Measurements from ENCODE around the gene PINK1. TPM values are rescaled to one million over a fixed set of nuclear protein-coding genes. Genes with fewer than 3 reads are reported as not detected.

The PINK1 gene
- total RNA-seq, 1 experiment from 2014 or later = 129 TPM

DNA sequence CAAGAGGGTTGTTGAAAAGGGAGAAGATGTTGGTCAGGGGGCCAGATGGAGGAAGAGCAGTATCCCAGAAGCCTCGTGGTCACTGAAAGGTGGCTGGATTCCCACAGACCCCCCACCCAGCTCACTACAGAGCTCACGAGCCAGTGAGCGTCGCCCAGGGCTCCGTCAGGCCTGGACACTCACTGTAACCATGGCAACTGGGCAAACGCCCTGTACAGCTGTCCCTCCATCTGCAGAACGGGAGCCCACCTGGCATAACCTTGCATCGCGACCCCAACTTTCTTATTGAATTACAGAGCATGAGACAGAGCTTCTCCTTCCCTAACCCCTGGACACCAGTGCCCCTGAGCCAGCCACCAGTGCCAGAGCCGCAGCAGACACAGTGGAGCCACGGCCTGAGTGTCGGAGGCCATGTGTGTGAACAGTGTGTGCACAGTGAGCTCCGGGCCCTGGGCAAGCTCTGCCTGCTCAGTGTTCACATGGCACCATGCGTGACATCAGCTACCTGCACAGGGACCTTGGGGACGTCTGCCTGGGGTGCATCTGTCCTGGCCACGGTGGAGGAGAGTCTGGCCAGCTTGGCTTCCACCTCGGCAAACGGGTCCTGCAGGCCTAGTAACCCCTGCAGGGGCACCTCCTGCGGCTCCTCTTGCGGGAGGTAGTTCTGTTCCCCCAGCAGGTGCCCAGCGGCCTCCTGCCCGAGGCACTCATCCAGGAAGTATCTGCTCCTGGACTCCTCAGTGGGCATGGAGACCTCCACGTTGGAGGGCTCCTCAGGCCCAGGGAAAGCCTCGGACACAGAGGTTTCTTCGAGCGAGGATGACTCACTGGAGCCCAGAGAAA, 53.8 kb downstream of the PINK1 start:
- no peak for ATAC-seq
- no peak for DNase-seq
- Histone ChIP-seq H3K36me3 (ENCODE audit: low read depth, low read length) (no peaks in the 10 kb centered on the region), H3K4me3 (ENCODE audit: low read length) (no peak overlapping the region), H3K9me3 (ENCODE audit: low read length) (no peaks in the 10 kb centered on the region), H3K27me3 (ENCODE audit: low read length) (no peaks in the 10 kb centered on the region), H3K79me2 (ENCODE audit: low read length) (no peaks in the 10 kb centered on the region), H3F3A (ENCODE audit: low read length, unreplicated experiment) (no peaks in the 10 kb centered on the region), H3K9me2 (replicated peaks; ENCODE audit: low read length) (no peaks in the 10 kb centered on the region), H3K9ac (ENCODE audit: low read length) (no peak overlapping the region), H3K4me1 (ENCODE audit: insufficient read depth, low read length) (no peaks in the 10 kb centered on the region), H3K27ac (ENCODE audit: low read length) (no peak overlapping the region), H4K20me1 (ENCODE audit: low read length) (no peaks in the 10 kb centered on the region), H2AFZ (ENCODE audit: low read length) (no peak overlapping the region), H3K4me2 (ENCODE audit: low read length) (no peak overlapping the region)
- intact Hi-C loops (cut with micrococcal nuclease) = no loop called here
- ChIA-PET CTCF (no interaction called here), POLR2A (ENCODE audit: unreplicated experiment) (no interaction called here)
- no TSS peak for BruUV-seq (replicated peaks)
- TF ChIP-seq EZH2 (IDR thresholded peaks at IDR 0.05; ENCODE audit: low read length, unreplicated experiment) = no peak
- TF ChIP-seq, protein P1, sequence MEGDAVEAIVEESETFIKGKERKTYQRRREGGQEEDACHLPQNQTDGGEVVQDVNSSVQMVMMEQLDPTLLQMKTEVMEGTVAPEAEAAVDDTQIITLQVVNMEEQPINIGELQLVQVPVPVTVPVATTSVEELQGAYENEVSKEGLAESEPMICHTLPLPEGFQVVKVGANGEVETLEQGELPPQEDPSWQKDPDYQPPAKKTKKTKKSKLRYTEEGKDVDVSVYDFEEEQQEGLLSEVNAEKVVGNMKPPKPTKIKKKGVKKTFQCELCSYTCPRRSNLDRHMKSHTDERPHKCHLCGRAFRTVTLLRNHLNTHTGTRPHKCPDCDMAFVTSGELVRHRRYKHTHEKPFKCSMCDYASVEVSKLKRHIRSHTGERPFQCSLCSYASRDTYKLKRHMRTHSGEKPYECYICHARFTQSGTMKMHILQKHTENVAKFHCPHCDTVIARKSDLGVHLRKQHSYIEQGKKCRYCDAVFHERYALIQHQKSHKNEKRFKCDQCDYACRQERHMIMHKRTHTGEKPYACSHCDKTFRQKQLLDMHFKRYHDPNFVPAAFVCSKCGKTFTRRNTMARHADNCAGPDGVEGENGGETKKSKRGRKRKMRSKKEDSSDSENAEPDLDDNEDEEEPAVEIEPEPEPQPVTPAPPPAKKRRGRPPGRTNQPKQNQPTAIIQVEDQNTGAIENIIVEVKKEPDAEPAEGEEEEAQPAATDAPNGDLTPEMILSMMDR (conservative IDR thresholded peaks at IDR 0.05; ENCODE audit: low read depth, low read length) = no peak
- TF ChIP-seq EZH2phosphoT487 (IDR thresholded peaks at IDR 0.05; ENCODE audit: borderline replicate concordance, low read length) = no peak

DNA sequence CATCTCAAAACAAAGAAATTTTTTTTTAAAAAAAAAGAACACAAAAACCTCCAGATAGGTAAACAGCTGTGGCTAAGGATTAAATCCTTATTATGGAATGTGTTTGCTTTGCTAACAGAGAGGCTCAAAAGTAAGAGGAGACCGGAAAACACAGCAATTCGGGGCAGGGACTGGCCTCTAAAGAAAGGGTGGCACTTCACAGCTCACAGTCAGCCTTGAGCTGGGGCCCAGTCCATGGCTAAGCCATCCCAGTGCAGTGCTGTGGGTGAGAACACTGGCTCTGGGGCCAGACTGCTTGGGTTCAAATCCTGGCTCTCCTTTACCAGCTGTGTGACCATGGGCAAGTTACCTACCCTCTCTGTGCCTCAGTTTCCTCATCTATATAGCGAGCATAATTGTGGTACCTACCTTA, 56.4 kb downstream of the PINK1 start:
- no peaks in the 10 kb centered on the region for H3K4me1 ChIP-seq (ENCODE audit: insufficient read depth, low read length)
- no peaks in the 10 kb centered on the region for H3K27me3 ChIP-seq (ENCODE audit: low read length)
- no TSS peak for BruUV-seq (replicated peaks)
- TF ChIP-seq, protein P1 (conservative IDR thresholded peaks at IDR 0.05; ENCODE audit: low read depth, low read length) = no peak
- TF ChIP-seq EZH2 (IDR thresholded peaks at IDR 0.05; ENCODE audit: low read length, unreplicated experiment) (no peak), EZH2phosphoT487 (IDR thresholded peaks at IDR 0.05; ENCODE audit: borderline replicate concordance, low read length) (no peak)
- intact Hi-C loops (cut with micrococcal nuclease) = loop anchor here (10.0 kb wide), 1 partner anchor 295 kb away; no protein-coding TSS in a partner anchor
- no peaks in the 10 kb centered on the region for H3K36me3 ChIP-seq (ENCODE audit: low read depth, low read length)
- H3K27ac ChIP-seq (ENCODE audit: low read length) = no peak overlapping the region
- DNase-seq (no peak), ATAC-seq (no peak)
- no peaks in the 10 kb centered on the region for H3K9me2 ChIP-seq (replicated peaks; ENCODE audit: low read length)
- H3K9ac ChIP-seq (ENCODE audit: low read length) = no peak overlapping the region
- no peaks in the 10 kb centered on the region for H3K79me2 ChIP-seq (ENCODE audit: low read length)
- ChIA-PET POLR2A (ENCODE audit: unreplicated experiment) (no interaction called here), CTCF (no interaction called here)
- no peak overlapping the region for H2AFZ ChIP-seq (ENCODE audit: low read length)
- no peaks in the 10 kb centered on the region for H4K20me1 ChIP-seq (ENCODE audit: low read length)
- H3K9me3 ChIP-seq (ENCODE audit: low read length) = no peaks in the 10 kb centered on the region
- no peak overlapping the region for H3K4me3 ChIP-seq (ENCODE audit: low read length)
- no peak overlapping the region for H3K4me2 ChIP-seq (ENCODE audit: low read length)
- no peaks in the 10 kb centered on the region for H3F3A ChIP-seq (ENCODE audit: low read length, unreplicated experiment)

DNA sequence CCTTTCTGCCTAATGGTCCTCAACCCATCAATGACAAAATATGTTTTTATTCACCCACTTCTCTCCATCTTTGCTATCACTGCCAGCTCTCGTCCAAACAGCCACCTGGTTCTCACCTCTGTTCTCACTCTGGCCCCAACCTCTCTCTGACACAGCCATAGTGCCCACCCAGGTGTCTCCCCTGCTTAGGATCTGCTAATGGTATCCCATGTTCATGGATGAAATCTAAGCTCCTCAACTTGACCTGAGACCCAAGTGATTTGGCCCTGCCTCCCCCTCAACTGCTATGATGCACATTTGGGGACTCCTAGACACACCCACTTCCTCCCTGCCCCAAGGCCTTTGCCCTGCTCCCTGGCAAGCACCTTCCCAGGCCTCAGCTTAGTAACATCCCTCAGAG, 58.6 kb downstream of the PINK1 start:
- Histone ChIP-seq H3K4me1 (ENCODE audit: insufficient read depth, low read length) (peaks cover under 1% of the 10 kb centered on the region; the same call in 1 of the 2 replicates), H3K4me3 (ENCODE audit: low read length) (no peak overlapping the region), H4K20me1 (ENCODE audit: low read length) (no peaks in the 10 kb centered on the region), H3K4me2 (ENCODE audit: low read length) (no peak overlapping the region), H3K79me2 (ENCODE audit: low read length) (no peaks in the 10 kb centered on the region), H3K9me2 (replicated peaks; ENCODE audit: low read length) (no peaks in the 10 kb centered on the region), H3F3A (ENCODE audit: low read length, unreplicated experiment) (no peaks in the 10 kb centered on the region), H3K9me3 (ENCODE audit: low read length) (no peaks in the 10 kb centered on the region), H3K36me3 (ENCODE audit: low read depth, low read length) (no peaks in the 10 kb centered on the region), H3K9ac (ENCODE audit: low read length) (no peak overlapping the region), H3K27ac (ENCODE audit: low read length) (no peak overlapping the region), H2AFZ (ENCODE audit: low read length) (no peak overlapping the region), H3K27me3 (ENCODE audit: low read length) (no peaks in the 10 kb centered on the region)
- no peak for TF ChIP-seq EZH2phosphoT487 (IDR thresholded peaks at IDR 0.05; ENCODE audit: borderline replicate concordance, low read length)
- TF ChIP-seq, protein P1 (conservative IDR thresholded peaks at IDR 0.05; ENCODE audit: low read depth, low read length) = no peak
- TF ChIP-seq EZH2 (IDR thresholded peaks at IDR 0.05; ENCODE audit: low read length, unreplicated experiment) = no peak
- ChIA-PET CTCF (no interaction called here), POLR2A (ENCODE audit: unreplicated experiment) (no interaction called here)
- ATAC-seq (no peak), DNase-seq (no peak)
- BruUV-seq (replicated peaks) = no TSS peak
- intact Hi-C loops (cut with micrococcal nuclease) = loop anchor here (10.0 kb wide), 1 partner anchor 293 kb away; no protein-coding TSS in a partner anchor
